Hypothalamus (tissue), 51 donors: ENCODE measurements around the gene SLX4IP.

ENCODE experiments used
- DNase-seq, 51 donors: peaks; one replicate each; lab custom pipeline; 2025; lab: John Stamatoyannopoulos, UW

The SLX4IP gene

DNA sequence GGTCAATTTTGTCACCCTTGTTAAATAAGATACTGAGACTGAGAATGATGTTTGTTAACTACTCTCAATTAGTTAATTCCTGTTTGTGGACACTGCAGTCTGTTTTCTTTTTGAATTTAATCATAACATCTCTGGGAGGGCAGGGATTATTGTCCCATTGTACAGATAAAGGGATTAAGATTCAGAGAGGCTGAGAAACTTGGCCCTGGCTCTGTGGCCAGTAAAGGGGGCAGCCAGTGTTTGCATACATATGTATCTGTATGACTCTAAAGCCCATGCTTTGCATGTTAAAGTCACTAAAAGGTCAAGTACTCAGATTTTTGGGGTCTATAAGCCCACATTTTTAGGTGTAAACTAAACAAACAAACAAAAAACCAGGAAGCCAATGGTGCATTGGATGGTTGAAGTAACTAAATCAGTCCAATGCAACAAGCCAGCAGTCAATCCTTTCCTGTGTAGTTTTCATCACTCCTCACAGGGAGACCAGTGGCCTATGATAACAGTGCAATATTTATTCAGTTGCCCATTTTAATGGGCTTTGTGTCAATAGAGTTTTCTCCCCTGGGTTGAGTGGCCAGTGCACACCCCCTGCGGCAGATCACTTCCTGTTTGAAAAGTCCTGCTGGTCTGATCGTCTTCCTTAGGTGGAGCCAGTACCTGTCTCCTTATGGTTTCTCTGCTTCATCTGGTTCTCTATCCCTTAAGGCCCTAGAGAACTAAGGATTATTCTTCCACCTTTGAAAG is 106.7 kb downstream of the SLX4IP start:
- DNase-seq, result no peak

DNA sequence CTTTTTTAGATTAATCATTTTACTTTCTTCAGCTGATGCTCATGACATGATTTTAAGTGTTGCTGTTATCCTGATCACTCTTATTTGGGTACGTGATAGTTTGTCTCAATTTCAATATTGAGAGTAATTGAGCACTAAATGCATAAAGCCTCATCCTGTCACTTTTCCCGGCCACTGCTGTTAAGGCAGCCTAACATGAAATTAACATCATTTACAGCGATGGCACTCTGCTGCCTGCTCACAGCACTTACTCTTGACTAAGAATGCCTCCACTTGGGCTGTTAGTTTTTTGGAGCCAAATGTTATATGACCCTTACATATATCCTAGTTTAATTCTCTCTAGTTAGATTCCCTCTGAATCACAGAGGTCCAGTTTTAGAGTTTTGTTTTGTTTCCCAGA is 107.3 kb downstream of the SLX4IP start:
- no peak for DNase-seq

DNA sequence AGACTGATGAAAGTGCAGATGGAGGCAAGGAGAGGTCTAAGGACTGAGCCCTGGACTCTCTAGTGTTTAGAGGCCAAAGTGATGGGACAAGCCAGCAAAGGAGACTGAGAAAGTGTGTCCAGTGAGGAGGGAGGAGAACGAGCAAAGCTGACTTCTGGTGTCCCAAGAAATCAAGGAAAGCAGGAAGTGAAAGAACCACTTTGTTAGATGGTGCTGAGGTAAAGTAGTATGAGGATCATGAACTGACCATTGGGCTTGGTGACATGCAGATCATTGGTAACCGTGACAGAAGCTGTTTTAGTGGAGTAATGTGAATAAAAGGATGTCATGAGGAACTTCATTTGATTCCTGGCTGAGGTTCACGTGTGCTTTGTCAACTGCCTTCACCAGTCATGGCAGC is 108.4 kb downstream of the SLX4IP start:
- DNase-seq, result no peak

DNA sequence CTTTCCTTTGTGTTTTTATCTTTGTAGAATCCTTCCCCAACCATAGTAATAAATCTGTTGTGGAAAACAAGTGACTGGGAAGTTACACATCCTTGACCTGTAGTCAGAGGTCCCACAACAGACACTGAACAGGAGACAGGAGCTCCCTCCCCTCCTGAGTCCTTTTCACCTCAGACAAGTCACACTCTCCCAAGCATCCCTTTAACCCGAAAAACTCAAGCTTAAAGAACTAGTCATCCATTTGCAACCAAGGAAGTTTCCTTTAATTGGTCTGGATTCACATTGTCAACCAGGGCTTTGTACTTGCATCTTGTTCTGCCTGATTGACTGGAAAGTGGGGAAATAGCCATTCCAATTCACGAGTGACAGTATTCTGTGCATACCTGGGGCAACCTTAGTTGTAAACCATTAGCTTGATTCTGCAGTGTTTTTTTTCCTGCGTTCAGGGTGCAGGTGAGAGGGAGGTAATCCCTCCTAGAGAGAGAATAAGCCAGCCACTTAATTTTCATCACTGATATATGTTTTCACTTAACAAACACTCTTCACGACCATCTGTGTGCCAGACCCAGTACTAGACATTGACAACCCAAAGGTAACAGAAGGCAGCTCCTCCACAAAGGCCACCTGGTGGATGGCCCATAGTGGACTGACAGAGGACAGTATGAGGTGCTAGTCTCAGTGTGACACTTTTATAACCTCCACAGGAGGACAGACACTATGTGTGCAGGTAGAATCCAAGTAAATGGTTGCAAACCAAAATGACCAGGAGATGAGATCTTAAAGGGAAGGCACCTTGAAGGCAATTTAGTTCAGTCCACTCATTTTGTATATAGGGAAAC is 112.4 kb downstream of the SLX4IP start:
- no peak for DNase-seq

DNA sequence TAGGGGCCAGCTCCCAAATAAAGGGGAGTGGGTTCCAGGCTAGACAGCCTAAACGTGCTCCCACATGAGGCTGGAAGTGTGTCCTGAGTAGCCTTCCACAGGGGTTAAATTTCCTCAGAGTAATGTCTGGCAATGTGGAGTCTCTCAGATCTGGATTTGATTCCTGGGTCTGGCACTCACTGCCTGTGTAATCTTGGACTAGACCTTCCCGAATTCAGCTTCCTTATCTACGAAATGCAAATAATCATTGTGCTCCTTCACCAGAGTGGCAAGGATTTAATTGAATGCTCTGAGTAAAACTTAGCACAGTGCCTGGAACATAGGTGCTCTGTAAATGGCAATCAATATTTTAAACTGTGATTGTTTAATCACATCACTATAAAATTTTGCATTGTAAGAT is 114.4 kb downstream of the SLX4IP start:
- DNase-seq, result no peak

DNA sequence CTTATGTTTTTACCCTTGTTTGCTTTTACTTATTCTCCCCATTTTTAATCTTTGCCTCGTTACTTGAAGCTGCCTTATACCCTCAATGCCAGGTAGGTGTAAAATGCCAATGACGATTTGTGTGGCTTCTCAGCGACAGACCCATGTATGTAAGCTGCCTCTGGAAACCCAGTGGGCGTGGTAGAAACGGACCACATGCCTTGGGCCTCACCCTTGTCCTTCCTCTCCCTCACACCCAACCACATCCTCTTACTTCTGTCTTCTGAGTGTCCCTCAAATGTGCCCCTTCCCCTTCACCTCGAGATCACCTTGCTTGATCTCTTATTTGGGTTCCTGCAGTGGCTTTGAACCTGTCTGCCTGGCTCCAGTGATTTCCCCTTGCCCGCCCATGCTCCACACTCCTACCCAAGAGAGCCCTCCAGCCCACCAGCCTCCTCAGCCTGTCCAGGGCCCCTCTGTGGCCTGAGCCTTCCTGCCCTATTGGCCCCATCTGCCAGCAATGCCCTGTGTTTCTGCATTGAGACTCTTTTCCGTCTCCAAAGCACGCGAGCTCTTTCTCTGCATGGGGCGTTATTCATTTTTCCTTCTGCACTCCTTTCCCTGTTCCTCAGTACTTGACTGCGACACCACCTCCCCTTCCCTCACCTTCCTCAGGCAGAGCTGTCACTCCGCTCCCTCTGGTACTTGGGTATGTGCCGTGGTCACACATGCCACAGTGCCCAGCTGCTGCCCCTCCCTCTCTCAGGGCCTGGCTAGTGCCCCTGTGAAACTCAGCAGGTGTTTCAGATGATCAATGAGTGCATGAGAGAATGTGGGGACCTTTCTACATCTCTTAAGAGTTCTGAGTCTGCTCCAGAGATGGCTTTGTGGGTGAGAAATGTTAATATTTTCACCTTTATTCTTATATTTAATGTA is 115.4 kb downstream of the SLX4IP start:
- DNase-seq, result no peak

DNA sequence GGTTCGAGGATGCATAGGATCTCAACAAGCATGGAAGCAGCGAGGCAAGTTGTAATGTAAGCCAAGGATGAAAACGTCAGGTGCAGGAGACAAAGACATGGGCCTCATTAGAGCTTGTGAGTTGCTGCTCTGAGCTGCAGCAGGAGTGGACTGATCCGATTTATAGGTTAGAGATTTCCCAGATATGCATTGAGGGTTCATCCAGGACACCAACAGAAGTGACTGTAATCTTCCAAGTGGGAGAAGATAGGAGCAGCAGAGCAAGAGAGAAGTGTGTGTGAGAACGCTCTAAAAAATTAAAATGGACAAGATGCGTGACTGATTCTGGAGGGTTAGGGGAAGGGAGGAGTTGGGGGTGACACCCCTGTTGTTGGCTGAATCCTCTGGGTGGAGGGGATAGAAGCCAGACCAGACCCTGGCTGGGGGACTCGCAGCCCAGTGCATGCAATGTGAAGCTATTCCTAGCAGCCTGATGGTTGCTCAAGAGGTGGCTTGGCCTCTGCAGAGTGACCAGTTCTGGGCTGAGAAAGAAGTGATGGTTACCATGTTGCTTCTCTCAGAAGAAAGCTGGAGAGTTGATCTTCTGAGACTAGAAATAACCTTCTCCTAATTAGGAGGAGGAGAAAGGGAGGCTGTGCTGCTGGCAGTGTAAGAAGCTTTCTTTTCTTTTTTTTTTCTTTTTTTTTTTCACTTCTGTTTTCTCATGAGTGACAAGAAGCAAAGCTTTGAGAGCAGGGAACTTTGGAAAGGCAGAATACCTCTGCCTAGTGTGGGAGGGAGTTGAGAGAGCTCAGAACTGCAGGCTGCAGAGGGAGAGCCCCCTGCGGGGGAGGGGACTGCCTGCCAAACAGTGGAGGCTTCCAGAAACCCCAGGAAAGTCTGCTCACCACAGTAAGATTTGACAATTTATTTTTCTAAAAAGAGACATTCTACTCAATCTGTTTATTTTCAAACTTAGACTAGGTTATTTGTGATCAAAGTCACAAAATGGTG is 116.9 kb downstream of the SLX4IP start:
- DNase-seq, result peak in 2 of 51 donors; percentile 4 to 13

DNA sequence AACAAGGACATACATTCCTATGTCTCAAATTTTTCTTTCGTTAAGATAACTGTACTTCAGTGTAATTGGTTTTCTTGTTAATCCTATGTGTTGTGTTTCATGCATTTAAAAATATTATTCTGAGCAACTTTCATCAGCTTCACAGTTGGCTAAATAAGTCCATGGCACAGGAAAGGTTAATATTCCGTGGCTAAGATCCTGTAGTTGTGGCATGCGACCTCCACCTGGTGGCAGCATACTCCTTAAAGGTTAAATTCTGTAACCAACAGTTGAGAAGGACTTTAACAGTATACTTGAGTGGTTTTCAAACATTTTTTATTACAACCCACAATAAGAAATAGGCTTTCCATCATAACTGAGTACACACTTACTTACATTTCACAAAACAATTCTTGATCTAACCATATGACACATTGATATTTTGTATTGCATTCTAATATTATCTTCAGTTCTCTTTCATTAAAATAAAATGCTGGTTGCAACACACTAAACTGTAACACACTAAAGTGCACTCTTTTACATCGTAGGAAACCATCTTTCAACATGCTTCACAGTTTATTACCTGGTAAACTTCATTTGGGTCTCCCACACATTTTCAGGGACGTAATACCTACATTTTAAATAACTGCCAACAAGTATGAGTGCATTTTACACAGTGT is 118.3 kb downstream of the SLX4IP start:
- DNase-seq, result peak in 24 of 51 donors; percentile 2 to 73 (median 24)

DNA sequence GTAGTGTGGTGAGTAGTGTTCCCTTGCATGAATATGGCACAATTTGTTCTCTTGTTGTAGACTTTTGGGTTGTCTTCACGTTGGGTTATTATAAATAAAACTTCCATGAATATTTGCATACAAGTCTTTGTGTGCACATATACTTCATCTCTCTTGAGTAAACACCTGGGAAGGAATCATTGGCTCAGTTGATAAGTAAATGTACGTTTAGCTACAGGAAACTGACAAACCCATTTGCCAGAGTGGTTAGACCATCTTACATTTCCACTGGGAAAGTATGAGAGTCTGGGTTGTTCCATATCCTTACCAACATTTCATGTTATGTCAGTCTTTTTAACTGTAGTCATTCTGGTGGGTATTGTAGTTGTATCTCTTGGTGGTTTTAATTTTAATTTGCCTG is 119.2 kb downstream of the SLX4IP start:
- DNase-seq, result no peak

DNA sequence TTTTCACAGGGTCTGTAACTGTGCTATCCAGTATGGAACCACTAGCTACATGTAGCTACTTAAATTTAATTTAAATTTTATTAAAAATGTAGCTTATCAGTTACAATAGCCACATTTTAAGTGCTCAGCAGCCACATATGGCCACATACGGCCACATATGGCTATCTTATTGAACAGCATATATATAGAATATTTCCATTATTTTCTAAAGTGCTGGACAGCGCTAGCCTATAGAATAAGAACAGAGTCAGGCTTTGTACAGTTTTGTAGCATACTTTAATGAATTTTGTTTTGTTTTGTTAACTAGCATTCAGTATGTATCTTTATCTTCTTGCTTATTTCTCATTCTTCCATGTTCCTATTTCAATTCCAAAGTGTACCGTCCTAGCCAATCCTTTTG is 120.3 kb downstream of the SLX4IP start:
- no peak for DNase-seq

DNA sequence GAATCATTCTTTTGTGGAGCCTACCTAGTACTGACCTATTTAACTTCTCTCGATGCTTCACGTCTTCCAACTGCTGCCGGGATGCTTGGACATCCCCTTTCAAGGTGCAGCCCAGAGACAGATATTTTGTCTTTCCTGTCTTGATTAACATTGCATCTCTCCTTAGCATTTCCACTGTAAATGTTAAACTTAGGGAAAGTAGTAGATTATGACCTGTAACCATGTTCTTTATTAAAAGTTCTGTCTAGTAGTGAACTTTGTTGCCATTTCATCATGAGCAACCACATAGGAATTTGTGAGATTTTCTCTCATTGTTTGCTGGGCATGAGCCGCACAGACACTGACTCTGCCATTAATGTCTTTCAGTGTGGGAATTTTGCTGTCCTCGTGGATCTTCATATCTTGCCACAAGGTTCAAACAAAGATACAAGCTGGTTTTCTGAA is 120.8 kb downstream of the SLX4IP start:
- no peak for DNase-seq

DNA sequence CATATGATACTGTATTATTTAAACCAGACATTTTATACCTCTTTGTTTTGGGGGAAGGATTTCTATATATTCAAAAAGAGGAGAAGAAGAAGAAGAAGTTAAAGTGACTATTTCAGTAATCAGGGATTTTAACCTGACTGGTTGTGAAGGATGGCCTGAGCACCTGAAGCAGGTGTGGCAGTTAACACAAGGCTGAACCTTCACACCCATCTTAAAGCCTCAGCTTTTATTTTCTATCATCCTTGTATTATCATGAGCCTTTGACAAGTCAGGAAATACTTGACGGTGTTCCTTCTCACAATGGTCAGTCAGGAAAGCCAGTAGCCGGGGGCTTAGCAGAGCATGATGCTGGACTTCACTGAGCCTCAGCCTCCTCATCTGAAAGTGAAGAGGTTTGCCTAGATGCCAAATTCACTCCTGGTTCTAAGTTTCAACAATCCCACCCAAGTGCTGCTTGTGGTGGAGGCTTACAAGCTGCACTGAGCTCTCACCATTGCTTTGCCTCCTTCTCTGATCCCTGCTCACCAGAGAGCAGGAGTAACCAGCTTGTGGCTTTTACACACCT is 121.5 kb downstream of the SLX4IP start:
- no peak for DNase-seq

DNA sequence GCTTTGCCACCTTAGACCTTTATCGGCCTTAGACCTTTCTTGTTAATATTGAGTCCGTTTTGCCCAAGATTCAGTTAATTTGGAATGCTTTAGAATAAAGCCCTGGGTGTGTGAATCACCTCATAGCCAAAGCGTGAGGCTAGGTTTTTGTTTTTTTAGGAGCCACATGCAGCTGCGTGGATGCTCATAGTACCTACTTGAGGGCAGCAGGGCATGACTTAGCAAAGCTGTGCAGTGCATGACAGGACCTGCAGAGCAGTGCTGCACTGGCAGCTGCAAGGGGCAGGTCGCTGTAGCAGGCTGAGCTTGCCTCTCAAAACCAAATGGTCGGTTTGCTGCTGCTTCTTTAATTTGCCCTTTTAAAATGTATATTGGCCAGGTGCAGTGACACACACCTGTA is 122.6 kb downstream of the SLX4IP start:
- no peak for DNase-seq

DNA sequence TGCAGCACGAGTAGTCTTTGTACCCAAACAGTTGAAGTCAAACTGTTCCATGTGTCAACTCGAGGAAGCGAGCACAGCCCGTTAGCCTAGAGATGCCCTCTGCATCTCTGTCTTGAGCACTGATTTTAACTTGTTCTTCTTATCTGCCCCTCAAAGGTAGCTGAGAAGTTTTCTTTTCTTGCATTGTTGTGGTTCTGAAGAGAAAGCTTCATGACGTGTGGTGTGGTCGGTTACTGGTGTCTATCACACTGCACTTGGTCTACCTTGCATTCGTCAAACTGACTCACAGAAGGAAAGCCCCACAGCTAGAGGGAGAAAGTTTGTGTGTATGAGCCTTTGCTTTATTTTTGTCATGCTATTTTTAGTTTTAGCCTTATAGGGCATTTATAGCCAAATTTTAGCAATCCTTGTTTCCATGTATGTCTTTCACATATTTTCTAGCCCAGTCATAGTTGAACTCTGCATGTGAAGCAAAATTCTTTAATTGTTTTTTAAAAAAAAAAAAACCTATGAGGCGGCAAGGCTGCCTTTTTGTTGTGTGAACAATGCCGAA is 123.6 kb downstream of the SLX4IP start:
- DNase-seq, result no peak

DNA sequence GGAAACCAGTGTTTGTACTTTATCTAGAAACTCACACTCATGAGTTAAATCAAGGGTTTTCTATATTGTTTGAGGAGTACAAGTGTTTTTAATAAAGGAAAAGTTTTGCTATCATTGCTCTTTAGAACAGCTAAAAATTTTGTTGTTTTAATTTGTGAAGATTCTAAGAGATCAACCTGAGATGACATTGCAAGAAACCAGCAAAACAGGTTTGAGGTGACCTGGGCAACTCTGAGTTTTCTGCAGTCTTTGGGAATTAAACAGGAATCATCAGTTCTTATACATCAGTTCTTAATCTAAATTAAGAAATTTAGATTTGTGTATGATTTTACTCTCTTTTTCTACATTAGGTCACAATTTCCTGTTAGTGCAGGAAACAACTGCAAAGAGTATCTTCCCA is 124.2 kb downstream of the SLX4IP start:
- DNase-seq, result no peak

DNA sequence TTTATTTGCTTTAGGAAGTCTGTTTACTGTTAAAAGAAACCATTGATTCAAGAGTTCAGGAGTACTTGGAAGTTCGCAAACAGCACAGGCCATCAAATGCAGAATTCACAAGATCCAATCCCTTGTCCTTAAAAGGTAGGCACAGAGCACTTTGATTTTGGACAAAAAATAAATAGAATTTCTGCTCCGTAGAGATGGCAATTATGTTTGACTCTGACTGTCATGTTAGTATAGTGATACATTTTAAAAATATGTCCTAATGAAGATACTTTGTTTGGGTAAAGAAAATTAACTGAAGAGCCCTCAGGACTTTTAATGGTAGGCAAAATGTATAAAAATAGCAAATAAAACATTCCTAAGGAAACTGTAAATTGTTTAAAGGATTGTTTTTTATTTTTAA is 125.6 kb downstream of the SLX4IP start:
- DNase-seq, result no peak

DNA sequence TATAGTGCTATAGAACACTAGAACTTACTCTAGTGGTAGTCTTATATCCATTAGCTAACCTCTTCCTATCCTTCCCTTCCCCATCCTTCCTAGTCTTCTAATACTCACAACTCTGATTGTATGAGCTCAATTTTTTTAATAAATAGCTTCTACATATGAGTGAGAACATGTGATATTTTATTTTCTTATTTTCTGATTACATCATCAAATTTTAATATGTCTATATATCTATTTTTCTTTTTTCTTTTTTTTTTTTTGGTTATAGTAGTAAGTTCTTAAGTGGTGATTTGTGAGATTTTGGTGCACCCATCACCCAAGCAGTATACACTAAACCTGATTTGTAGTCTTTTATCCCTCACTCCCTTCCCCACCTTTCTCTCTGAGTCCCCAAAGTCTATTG is 126.2 kb downstream of the SLX4IP start:
- no peak for DNase-seq

DNA sequence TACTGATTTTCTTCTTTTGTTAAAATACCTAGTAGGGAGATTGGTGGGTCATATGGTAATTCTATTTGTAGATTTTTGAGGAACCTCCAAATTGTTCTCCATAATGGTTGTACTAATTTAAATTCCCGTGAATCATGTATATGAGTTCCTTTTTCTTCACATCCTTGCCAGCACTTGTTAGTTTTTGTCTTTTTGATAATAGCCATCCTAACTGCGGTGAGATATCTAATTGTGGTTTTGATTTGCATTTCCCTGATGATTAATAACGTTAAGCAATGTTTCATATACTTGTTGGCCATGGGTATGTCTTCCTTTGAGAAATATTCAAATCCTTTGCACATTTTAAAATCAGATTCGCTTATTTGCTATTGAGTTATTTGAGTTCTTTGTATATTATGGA is 127.8 kb downstream of the SLX4IP start:
- no peak for DNase-seq
